OCI-LY1 (cell line): ENCODE results near the gene DDX24.

Source experiments
- H2AFZ ChIP-seq: fragments of 200-600 bp; sonication (generic), shearing (Covaris generic); 2 replicates; pipeline ENCODE4 v1.6.0; 2014; ENCODE audit warnings: antibody characterized with exemption, mild to moderate bottlenecking, low read length
- H3F3A ChIP-seq: fragments of 200-600 bp; sonication (generic), shearing (Covaris generic); 2 replicates; pipeline ENCODE4 v1.6.0; 2014; ENCODE audit warnings: mild to moderate bottlenecking, antibody characterized with exemption, low read length, moderate library complexity; ENCODE audit not compliant: insufficient read depth
- H3K27ac ChIP-seq: fragments of 200-600 bp; sonication (generic); 2 replicates; pipeline ENCODE4 v1.5.1; 2014; ENCODE audit warnings: low read length, mixed run types, mild to moderate bottlenecking, low read depth; ENCODE audit not compliant: poor library complexity, severe bottlenecking
- H3K27me3 ChIP-seq: fragments of 200-600 bp; sonication (generic); 2 replicates; pipeline ENCODE4 v1.6.0; 2014; ENCODE audit warnings: antibody characterized with exemption, mild to moderate bottlenecking, low read length, moderate library complexity; ENCODE audit not compliant: insufficient read depth
- H3K36me3 ChIP-seq: fragments of 200-600 bp; sonication (generic); 2 replicates; pipeline ENCODE4 v1.6.1; 2014; ENCODE audit warnings: mild to moderate bottlenecking, antibody characterized with exemption, low read length, moderate library complexity, mixed read lengths; ENCODE audit not compliant: insufficient read depth
- H3K4me1 ChIP-seq: fragments of 200-600 bp; sonication (generic); 2 replicates; pipeline ENCODE4 v1.5.1; 2014; ENCODE audit warnings: mild to moderate bottlenecking, low read length, moderate library complexity; ENCODE audit not compliant: insufficient read depth, severe bottlenecking
- H3K4me2 ChIP-seq: fragments of 200-600 bp; sonication (generic), shearing (Covaris generic); 2 replicates; pipeline ENCODE4 v1.6.1; 2014; ENCODE audit warnings: low read length
- H3K4me3 ChIP-seq: fragments of 200-600 bp; sonication (generic); 2 replicates; pipeline ENCODE4 v1.5.1; 2014; ENCODE audit warnings: low read length, low read depth, mild to moderate bottlenecking, mixed read lengths; ENCODE audit not compliant: poor library complexity, severe bottlenecking
- H3K79me2 ChIP-seq: fragments of 200-600 bp; shearing (Covaris generic); 2 replicates; pipeline ENCODE4 v1.6.1; 2016; ENCODE audit warnings: mixed run types, low read length, mixed read lengths; ENCODE audit not compliant: insufficient read depth
- H3K9ac ChIP-seq: fragments of 200-600 bp; sonication (generic), shearing (Covaris generic); 2 replicates; pipeline ENCODE4 v1.6.1; 2014; ENCODE audit warnings: mild to moderate bottlenecking, low read length, mixed read lengths
- H3K9me2 ChIP-seq: fragments of 200-600 bp; sonication (generic), shearing (Covaris generic); 2 replicates; pipeline ENCODE4 v1.6.1; 2014; ENCODE audit warnings: low read depth, mild to moderate bottlenecking, low read length, mixed read lengths
- H3K9me3 ChIP-seq: fragments of 200-600 bp; shearing (Covaris generic); 2 replicates; pipeline ENCODE4 v1.6.1; 2014; ENCODE audit warnings: low read length, mixed read lengths
- H4K20me1 ChIP-seq: fragments of 200-600 bp; sonication (generic), shearing (Covaris generic); 2 replicates; pipeline ENCODE4 v1.6.0; 2016; ENCODE audit warnings: mild to moderate bottlenecking, low read length; ENCODE audit not compliant: insufficient read depth
- EZH2 ChIP-seq: fragments of 200-600 bp; sonication (generic), shearing (Covaris generic); IDR thresholded peaks from 2 replicates; pipeline ENCODE4 v1.8.0; 2017; ENCODE audit warnings: borderline replicate concordance, mixed run types, mild to moderate bottlenecking, antibody characterized with exemption, low read length, moderate library complexity, mixed read lengths
- TF ChIP-seq, protein P1 (sequence below): fragments of 200-600 bp; sonication (generic), shearing (Covaris generic); IDR thresholded peaks from 2 replicates; pipeline ENCODE4 v1.5.1; 2017; ENCODE audit warnings: mild to moderate bottlenecking, antibody characterized with exemption, low read length, moderate library complexity, mixed read lengths

The DDX24 gene

DNA sequence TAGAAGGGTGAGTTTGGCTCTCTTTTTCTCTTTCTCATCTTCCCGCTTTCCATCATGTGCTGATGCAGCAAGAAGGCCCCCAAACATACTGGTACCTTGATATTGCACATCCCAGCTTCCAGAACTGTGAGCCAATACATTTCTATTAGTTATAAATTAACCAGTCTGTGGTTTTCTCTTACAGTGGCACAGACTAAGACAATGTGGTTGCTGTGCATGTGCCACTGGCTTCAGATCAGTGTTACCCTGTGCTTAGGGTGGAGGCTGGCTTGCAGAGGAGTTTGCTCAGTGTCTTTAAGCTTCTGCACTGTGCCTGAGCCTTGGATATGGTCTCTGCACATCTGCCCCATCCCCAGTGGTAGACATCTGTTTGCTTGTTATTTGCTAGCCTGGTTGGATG is 42.9 kb upstream of the DDX24 start:
- peaks cover under 1% of the 10 kb centered on the region for H3K4me1 ChIP-seq
- no peak for TF ChIP-seq EZH2
- TF ChIP-seq, protein P1, sequence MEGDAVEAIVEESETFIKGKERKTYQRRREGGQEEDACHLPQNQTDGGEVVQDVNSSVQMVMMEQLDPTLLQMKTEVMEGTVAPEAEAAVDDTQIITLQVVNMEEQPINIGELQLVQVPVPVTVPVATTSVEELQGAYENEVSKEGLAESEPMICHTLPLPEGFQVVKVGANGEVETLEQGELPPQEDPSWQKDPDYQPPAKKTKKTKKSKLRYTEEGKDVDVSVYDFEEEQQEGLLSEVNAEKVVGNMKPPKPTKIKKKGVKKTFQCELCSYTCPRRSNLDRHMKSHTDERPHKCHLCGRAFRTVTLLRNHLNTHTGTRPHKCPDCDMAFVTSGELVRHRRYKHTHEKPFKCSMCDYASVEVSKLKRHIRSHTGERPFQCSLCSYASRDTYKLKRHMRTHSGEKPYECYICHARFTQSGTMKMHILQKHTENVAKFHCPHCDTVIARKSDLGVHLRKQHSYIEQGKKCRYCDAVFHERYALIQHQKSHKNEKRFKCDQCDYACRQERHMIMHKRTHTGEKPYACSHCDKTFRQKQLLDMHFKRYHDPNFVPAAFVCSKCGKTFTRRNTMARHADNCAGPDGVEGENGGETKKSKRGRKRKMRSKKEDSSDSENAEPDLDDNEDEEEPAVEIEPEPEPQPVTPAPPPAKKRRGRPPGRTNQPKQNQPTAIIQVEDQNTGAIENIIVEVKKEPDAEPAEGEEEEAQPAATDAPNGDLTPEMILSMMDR: no peak
- no peaks in the 10 kb centered on the region for H3K79me2 ChIP-seq
- H3K4me3 ChIP-seq: no peak overlapping the region
- peaks cover 3% of the 10 kb centered on the region; the same call in 1 of the 2 replicates for H3K27me3 ChIP-seq
- no peaks in the 10 kb centered on the region for H3K9me3 ChIP-seq
- H3K4me2 ChIP-seq: no peak overlapping the region
- no peaks in the 10 kb centered on the region for H3F3A ChIP-seq
- no peak overlapping the region for H2AFZ ChIP-seq
- no peak overlapping the region for H3K9ac ChIP-seq
- no peaks in the 10 kb centered on the region for H3K9me2 ChIP-seq
- H4K20me1 ChIP-seq: no peaks in the 10 kb centered on the region
- H3K36me3 ChIP-seq: no peaks in the 10 kb centered on the region; the same call in 1 of the 2 replicates
- H3K27ac ChIP-seq: no peak overlapping the region

DNA sequence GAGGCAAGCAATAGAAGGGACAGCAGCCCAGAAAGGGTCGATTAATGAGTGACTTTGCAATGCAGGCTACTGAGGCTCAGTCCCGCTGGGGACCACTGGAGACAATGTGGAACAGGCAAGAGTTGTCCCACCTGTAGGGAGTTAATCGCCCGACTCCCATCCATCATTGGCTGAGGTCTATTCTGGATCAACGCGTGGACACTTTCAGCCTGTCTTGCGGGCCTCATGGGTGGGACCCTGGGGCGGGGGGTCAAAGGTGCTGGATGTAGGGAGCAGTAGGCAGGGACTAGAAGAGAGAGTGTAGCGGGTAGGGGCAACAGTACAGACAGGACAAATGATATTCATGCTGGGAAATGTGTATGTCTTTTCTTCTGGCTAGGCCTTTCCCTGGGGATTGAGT is 42.3 kb upstream of the DDX24 start:
- no peaks in the 10 kb centered on the region for H4K20me1 ChIP-seq
- H3K36me3 ChIP-seq: no peaks in the 10 kb centered on the region; the same call in 1 of the 2 replicates
- peaks cover 3% of the 10 kb centered on the region; the same call in 1 of the 2 replicates for H3K27me3 ChIP-seq
- H3F3A ChIP-seq: no peaks in the 10 kb centered on the region
- H3K4me2 ChIP-seq: no peak overlapping the region
- H3K4me3 ChIP-seq: no peak overlapping the region
- H3K9me3 ChIP-seq: no peaks in the 10 kb centered on the region
- no peaks in the 10 kb centered on the region for H3K79me2 ChIP-seq
- H3K9me2 ChIP-seq: no peaks in the 10 kb centered on the region
- no peak overlapping the region for H3K9ac ChIP-seq
- no peak overlapping the region for H2AFZ ChIP-seq
- TF ChIP-seq, protein P1: no peak
- TF ChIP-seq EZH2: no peak
- no peak overlapping the region for H3K27ac ChIP-seq
- no peaks in the 10 kb centered on the region for H3K4me1 ChIP-seq

DNA sequence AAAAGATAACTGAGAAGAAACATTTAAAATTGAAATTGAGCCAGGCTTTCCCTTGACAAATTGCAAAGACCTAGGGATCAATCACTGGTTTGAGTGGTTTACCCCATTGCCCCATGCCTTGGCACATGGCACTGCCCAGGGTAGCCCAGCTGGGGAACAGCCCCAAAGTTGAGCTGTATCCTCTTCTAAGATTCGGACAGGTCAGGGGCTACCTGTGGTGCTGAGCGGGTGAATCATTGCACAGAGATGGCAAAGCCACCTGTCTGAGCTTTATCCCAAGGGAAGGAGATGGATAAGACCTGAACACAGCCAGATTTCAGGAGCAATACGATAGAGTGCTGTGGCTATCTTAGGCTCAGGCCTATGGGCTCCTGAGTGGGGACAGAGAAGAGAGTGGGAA is 41.4 kb upstream of the DDX24 start:
- Histone ChIP-seq H3F3A (no peaks in the 10 kb centered on the region), H3K4me3 (no peak overlapping the region), H3K9ac (no peak overlapping the region), H3K27me3 (peaks cover 3% of the 10 kb centered on the region; the same call in 1 of the 2 replicates), H3K9me2 (no peaks in the 10 kb centered on the region), H3K4me1 (no peaks in the 10 kb centered on the region), H2AFZ (no peak overlapping the region), H3K27ac (no peak overlapping the region), H3K9me3 (no peaks in the 10 kb centered on the region), H4K20me1 (no peaks in the 10 kb centered on the region), H3K4me2 (no peak overlapping the region), H3K36me3 (no peaks in the 10 kb centered on the region; the same call in 1 of the 2 replicates), H3K79me2 (no peaks in the 10 kb centered on the region)
- TF ChIP-seq, protein P1: no peak
- no peak for TF ChIP-seq EZH2
